ENCODE data around the gene JHY.
A peak's percentile ranks its signal among the peaks of the same experiment; 100 is the strongest.
"Not testable (repeated sequence)": the region's sequence is repeated elsewhere in the genome, so short reads cannot be mapped to it uniquely, and the experiment has no call there.

The JHY gene

DNA sequence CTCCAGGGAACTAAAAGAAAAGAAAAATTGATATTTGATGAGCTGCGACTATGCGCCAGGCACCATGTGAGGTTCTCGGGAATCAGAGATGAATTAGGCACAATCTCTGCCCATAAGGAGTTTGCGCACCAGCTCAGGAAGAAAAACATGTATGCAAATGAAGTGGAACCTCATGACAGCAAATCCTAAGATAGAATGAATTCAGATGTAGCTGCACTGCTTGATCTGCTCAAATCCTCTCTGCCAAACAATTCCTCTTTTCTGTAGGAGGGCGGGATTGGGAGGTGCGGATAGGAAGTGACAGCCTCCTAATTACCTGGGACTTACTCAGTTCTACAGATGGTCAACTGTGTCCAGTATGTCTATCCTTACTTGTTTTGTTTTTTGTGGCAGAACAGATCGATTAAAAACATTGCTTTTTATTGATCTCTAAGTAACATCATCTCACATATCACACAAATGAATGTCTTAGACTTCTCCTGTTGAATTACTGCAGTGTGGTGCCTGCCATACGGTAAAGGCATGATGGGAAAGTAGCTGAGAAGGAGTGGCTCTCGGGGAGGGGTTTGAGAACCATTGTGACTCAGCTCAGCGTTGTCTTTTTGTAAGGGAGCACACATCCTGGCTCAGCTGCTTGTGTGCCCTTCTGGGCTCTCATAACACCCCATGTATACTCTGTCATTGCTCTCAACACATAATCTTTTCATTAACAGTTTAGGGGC is 30.3 kb upstream of the JHY start:
- TF ChIP-seq POU2F2 (IDR thresholded peaks at IDR 0.05; ENCODE audit: low read depth, low read length) (peak; percentile 62; the same call in 1 of the 2 replicates), TAF1 (IDR thresholded peaks at IDR 0.05; ENCODE audit: low read depth, low read length) (no peak)
- FAIRE-seq = no peak
- DNase-seq (ENCODE audit: insufficient read length, low spot score) = no peak

DNA sequence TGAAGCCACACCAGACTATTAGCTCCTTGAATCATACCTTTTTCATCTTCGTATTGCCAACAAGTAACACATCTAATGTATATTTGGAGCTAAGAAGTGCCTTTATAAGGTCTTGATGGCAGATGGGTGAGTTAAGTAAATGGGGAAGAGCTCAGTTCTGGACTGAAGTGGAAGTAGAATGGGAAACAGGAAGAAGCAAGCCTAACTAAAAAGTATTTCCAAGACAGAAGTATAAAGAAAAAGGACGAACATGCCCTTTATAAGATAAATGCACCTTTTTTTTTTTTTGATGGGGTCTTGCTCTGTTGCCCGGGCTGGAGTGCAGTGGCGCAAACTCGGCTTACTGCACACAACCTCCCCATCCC is 29.8 kb upstream of the JHY start:
- FAIRE-seq = no peak
- TF ChIP-seq POLR2A (IDR thresholded peaks at IDR 0.05; ENCODE audit: low read depth, low read length) (no peak), POU2F2 (IDR thresholded peaks at IDR 0.05; ENCODE audit: low read depth, low read length) (no peak), POLR2AphosphoS5 (IDR thresholded peaks at IDR 0.05; ENCODE audit: low read depth, low read length) (no peak), PAX5 (IDR thresholded peaks at IDR 0.05; ENCODE audit: insufficient read depth, low read length, severe bottlenecking) (no peak), SPI1 (IDR thresholded peaks at IDR 0.05; ENCODE audit: low read depth, low read length) (no peak), TAF1 (IDR thresholded peaks at IDR 0.05; ENCODE audit: low read depth, low read length) (no peak)
- no peak for DNase-seq (ENCODE audit: insufficient read length, low spot score)

DNA sequence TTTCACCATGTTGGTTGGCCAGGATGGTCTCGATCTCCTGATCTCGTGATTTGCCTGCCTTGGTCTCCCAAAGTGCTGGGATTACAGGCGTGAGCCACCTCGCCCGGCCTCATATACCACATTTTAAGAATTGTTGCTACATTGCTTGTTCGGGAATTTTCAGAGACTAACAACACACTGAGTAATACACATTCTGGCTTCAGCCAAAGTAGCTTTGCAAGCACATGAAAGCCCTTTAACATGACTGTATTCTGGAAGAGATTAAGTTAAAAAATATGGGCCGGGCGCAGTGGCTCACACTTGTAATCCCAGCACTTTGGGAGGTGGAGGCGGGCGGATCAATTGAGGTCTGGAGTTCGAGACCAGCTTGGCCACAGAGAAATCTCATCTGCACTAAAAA is 29.3 kb upstream of the JHY start:
- FAIRE-seq (no peak), DNase-seq (ENCODE audit: insufficient read length, low spot score) (no peak)
- TF ChIP-seq SPI1 (IDR thresholded peaks at IDR 0.05; ENCODE audit: low read depth, low read length) (no peak), PAX5 (IDR thresholded peaks at IDR 0.05; ENCODE audit: insufficient read depth, low read length, severe bottlenecking) (no peak), POLR2AphosphoS5 (IDR thresholded peaks at IDR 0.05; ENCODE audit: low read depth, low read length) (no peak), POLR2A (IDR thresholded peaks at IDR 0.05; ENCODE audit: low read depth, low read length) (no peak), POU2F2 (IDR thresholded peaks at IDR 0.05; ENCODE audit: low read depth, low read length) (no peak), TAF1 (IDR thresholded peaks at IDR 0.05; ENCODE audit: low read depth, low read length) (no peak)

DNA sequence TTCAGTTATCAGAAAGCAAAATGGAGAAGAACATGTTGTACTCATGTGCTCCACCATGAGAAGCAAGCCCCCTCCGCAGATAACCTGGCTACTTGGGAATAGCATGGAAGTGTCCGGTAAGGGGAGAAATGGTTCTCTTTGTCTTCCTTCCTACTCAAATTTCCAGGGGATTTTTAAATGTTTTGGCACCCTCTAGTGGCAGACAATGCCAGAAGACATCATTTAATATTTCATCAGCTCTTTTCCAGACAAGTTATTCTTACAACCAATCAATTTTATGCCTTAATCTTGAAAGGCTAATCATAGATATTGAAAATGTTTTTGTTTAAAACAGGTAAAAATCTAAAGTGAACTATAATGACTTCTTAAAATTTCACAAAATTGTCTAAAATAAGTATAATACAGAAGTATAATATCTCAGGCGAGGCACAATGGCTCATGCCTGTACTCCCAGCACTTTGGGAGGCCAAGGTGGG is 28.6 kb upstream of the JHY start:
- TF ChIP-seq POLR2A (IDR thresholded peaks at IDR 0.05; ENCODE audit: low read depth, low read length) (no peak), POLR2AphosphoS5 (IDR thresholded peaks at IDR 0.05; ENCODE audit: low read depth, low read length) (no peak), POU2F2 (IDR thresholded peaks at IDR 0.05; ENCODE audit: low read depth, low read length) (no peak), PAX5 (IDR thresholded peaks at IDR 0.05; ENCODE audit: insufficient read depth, low read length, severe bottlenecking) (no peak), SPI1 (IDR thresholded peaks at IDR 0.05; ENCODE audit: low read depth, low read length) (no peak), TAF1 (IDR thresholded peaks at IDR 0.05; ENCODE audit: low read depth, low read length) (no peak)
- FAIRE-seq = peak; percentile 31

DNA sequence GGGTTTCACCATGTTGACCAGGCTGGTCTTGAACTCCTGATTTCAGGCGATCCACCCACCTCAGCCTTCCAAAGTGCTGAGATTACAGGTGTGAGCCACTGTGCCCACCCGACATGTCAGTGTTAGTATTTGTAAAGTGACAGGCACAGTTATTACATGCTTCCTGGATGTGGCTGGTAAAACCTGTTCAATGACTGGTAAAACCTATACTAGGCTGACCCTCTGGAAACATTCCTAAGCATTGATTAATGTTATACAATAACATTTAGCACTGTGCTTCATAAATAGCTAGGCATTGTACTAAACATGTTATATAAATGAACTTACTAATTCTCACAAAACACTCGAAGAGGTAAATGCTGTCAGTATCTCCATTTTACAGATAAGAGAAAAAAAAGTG is 20.9 kb upstream of the JHY start:
- DNase-seq (ENCODE audit: insufficient read length, low spot score) = no peak
- TF ChIP-seq POLR2AphosphoS5 (IDR thresholded peaks at IDR 0.05; ENCODE audit: low read depth, low read length) = no peak
- TF ChIP-seq TAF1 (IDR thresholded peaks at IDR 0.05; ENCODE audit: low read depth, low read length) = no peak
- no peak for TF ChIP-seq POU2F2 (IDR thresholded peaks at IDR 0.05; ENCODE audit: low read depth, low read length)
- no peak for TF ChIP-seq SPI1 (IDR thresholded peaks at IDR 0.05; ENCODE audit: low read depth, low read length)
- no peak for TF ChIP-seq PAX5 (IDR thresholded peaks at IDR 0.05; ENCODE audit: insufficient read depth, low read length, severe bottlenecking)
- TF ChIP-seq POLR2A (IDR thresholded peaks at IDR 0.05; ENCODE audit: low read depth, low read length) = no peak
- no peak for FAIRE-seq

More for the DNA sequence above, 28.6 kb upstream of the JHY start:
- DNase-seq (ENCODE audit: insufficient read length, low spot score) = no peak

DNA sequence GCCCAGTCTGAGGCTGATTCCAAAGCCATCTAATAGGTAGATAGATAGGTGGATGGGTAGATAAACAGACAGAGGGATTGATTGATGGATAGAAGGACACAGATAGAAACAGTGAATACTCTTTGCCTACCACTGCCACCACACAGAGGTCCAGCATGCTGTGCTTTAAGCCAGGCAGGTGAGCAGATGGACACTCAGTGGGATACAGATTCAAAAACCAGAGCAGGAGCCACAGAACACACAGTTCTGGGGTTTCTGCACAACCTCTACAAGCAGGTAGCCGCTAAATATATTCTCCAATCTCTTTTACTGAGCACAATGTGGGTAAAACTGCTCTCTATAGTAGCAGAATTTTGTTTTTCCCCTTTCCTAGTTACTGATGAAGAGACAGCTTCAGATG is 20.5 kb upstream of the JHY start:
- TF ChIP-seq TAF1 (IDR thresholded peaks at IDR 0.05; ENCODE audit: low read depth, low read length) (no peak), POLR2A (IDR thresholded peaks at IDR 0.05; ENCODE audit: low read depth, low read length) (no peak), POU2F2 (IDR thresholded peaks at IDR 0.05; ENCODE audit: low read depth, low read length) (no peak), SPI1 (IDR thresholded peaks at IDR 0.05; ENCODE audit: low read depth, low read length) (no peak), POLR2AphosphoS5 (IDR thresholded peaks at IDR 0.05; ENCODE audit: low read depth, low read length) (no peak), PAX5 (IDR thresholded peaks at IDR 0.05; ENCODE audit: insufficient read depth, low read length, severe bottlenecking) (no peak)
- no peak for FAIRE-seq
- DNase-seq (ENCODE audit: insufficient read length, low spot score) = no peak

DNA sequence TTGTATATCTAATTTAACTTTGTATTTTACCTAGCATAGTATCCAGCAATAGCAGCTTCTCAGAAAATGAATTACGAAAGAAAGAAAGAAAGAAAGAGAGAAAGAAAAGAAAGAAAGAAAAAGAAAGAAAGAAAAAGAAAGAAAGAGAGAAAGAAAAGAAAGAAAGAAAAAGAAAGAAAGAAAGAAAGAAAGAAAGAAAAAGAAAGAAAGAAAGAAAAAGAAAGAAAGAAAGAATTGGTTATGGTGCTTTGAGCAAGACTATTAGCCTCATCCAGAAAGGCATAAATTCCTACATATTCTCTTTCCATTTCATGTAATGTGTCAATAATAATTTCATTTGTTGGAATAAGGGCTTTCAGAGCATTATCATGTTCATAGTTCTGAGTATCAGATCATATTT is 19.4 kb upstream of the JHY start:
- FAIRE-seq = not testable (repeated sequence)

DNA sequence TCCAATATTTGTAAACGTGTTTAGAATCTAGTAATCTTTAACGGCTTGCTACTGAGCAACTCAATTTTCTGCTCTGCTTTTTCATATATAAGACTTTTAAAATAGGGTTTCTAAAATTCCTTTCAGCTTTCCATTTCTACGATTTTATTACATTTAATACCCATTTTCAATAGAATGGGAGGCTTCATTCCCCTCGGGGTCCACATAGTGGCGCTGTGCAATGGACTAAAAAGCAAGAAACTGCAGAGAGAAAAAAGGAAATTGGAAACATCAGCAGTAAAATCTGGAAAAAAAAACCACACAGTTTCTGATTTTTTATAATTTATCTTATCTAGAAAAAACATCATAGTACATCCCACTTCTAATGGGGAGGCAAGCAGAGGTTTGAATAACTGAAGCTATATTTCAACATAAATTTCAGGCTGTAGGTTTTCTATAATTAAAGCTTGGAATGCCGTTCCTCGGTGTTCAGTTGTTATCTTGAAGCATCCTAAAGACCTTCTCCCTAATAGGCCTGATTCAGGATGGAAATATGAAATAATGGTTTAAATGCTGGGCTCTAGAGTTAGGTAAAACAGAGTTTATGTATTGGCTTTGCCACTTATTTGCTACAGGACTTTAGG is 18.7 kb upstream of the JHY start:
- FAIRE-seq = no peak
- DNase-seq (ENCODE audit: insufficient read length, low spot score) = no peak
- TF ChIP-seq TAF1 (IDR thresholded peaks at IDR 0.05; ENCODE audit: low read depth, low read length) (no peak), POLR2AphosphoS5 (IDR thresholded peaks at IDR 0.05; ENCODE audit: low read depth, low read length) (no peak), POU2F2 (IDR thresholded peaks at IDR 0.05; ENCODE audit: low read depth, low read length) (no peak)

More for the DNA sequence above, 19.4 kb upstream of the JHY start:
- DNase-seq (ENCODE audit: insufficient read length, low spot score) = not testable (repeated sequence)

DNA sequence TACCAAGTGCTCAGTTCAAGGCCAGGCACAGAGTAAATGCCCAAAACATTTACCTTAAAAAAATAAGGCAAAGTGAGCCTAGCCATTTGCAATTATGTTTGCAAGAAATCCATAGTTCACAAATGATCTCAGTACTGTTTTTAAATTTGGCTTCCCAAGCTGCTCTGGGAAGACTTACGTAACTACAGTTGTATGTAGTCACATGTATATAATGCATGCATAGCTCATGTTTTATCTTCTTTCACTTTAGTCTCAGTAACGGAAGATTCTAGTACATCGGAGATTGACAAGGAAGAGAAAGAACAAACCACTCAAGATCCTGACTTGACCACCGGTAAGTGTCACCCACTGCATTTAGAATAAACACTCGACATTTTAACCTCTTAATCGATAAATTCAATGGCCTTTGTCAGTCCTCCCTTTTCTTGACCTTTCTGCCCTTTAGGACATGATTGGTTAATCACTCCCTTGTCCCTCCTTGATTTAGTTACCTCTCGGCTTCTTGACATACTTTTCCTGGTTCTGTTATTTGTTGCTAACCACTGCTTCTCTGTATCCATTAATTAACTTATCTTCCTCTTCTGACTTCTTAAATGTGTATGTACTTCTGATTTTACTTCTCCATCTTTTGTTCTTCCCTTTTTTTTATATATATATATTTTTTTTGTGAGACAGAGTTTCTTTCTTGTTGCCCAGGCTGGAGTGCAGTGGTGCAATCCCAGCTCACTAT is 18.0 kb upstream of the JHY start:
- DNase-seq (ENCODE audit: insufficient read length, low spot score) (no peak), FAIRE-seq (peak; percentile 77)
- TF ChIP-seq POU2F2 (IDR thresholded peaks at IDR 0.05; ENCODE audit: low read depth, low read length) = no peak
- TF ChIP-seq TAF1 (IDR thresholded peaks at IDR 0.05; ENCODE audit: low read depth, low read length) = no peak
- no peak for TF ChIP-seq POLR2A (IDR thresholded peaks at IDR 0.05; ENCODE audit: low read depth, low read length)
- TF ChIP-seq SPI1 (IDR thresholded peaks at IDR 0.05; ENCODE audit: low read depth, low read length) = no peak
- no peak for TF ChIP-seq POLR2AphosphoS5 (IDR thresholded peaks at IDR 0.05; ENCODE audit: low read depth, low read length)
- no peak for TF ChIP-seq PAX5 (IDR thresholded peaks at IDR 0.05; ENCODE audit: insufficient read depth, low read length, severe bottlenecking)

DNA sequence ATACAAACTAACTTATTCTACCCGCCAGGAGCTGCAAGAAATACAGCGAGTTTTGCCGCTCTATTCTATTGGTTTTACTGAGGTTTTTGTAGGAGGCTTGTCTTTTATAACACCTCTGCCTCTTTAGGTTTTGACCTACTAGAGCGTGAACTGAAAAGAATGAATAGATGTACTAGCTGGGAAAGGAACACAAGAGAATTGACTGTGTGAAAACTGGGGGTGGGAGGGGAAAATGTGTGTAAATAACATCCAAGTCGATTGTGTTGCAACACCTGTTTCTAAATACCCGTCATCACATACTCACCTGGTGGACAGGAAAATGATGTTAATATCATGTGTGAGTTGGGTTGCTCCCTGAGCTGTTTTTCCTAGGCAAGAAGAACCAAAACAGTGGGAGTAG is 12.9 kb upstream of the JHY start:
- DNase-seq (ENCODE audit: insufficient read length, low spot score) = no peak
- FAIRE-seq = no peak
- TF ChIP-seq SPI1 (IDR thresholded peaks at IDR 0.05; ENCODE audit: low read depth, low read length) = no peak
- TF ChIP-seq TAF1 (IDR thresholded peaks at IDR 0.05; ENCODE audit: low read depth, low read length) = no peak
- no peak for TF ChIP-seq POLR2A (IDR thresholded peaks at IDR 0.05; ENCODE audit: low read depth, low read length)
- TF ChIP-seq PAX5 (IDR thresholded peaks at IDR 0.05; ENCODE audit: insufficient read depth, low read length, severe bottlenecking) = no peak
- no peak for TF ChIP-seq POU2F2 (IDR thresholded peaks at IDR 0.05; ENCODE audit: low read depth, low read length)
- TF ChIP-seq POLR2AphosphoS5 (IDR thresholded peaks at IDR 0.05; ENCODE audit: low read depth, low read length) = no peak

Measured in GM12891 (cell line).